Medulla oblongata (tissue), 1 donor: ENCODE results near the gene TIMP4.
A peak's percentile ranks its signal among the peaks of the same experiment; 100 is the strongest.

ENCODE experiments used
- DNase-seq: peaks from one replicate; pipeline ENCODE4 v3.0.0-alpha.2; 2015; ENCODE audit errors: extremely low spot score

The TIMP4 gene

GRCh38 chr3:12185172-12185710 is 26.5 kb upstream of the TIMP4 start:
- no peak for DNase-seq

- no peak for DNase-seq
These were observed 25.8 kb upstream of the TIMP4 start for GRCh38 chr3:12184541-12184940.

GRCh38 chr3:12182687-12183441 is 24.2 kb upstream of the TIMP4 start:
- DNase-seq = no peak

DNA sequence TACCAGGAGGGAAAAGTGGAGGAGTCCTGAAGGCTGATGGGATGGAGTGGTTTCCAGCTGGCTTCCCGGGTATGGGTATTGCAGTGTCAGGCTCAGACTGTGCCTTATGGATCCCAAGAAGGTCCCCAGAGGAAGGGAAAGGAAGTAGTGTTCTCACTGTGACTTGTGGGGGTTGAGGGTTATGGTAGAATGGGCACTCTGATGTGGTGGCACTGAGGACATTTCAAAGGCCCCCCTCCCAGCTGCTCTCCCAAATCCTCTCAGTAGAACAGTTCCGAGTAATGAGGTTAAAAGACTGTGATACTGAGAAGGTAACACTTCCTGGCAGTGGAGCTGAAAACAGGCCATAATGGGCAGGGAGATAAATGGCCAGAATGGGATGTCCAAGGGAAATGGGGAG is 23.1 kb upstream of the TIMP4 start:
- no peak for DNase-seq

GRCh38 chr3:12181301-12181700 is 22.6 kb upstream of the TIMP4 start:
- DNase-seq = no peak

- DNase-seq = no peak
These were observed 21.9 kb upstream of the TIMP4 start for GRCh38 chr3:12180631-12181030.

DNA sequence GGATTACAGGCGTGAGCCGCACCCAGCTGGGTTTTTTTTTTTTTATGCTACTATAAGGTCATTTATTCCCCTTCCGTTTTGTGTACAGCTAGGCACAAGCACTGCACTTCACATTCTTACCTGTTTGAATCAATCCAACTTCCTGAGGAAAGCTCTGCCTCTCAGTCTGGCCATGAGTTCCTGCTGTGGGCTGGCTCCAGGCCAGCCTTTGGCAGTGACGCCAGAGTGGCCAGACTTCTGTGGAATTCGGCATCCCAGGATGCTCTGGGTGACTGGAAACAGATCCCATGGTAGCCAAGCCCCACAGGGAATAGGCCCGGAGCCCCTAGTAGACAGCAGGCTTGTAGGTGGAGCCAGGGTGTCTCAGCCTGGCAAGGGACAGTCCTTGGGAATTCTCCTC is 21.5 kb upstream of the TIMP4 start:
- DNase-seq = no peak

DNA sequence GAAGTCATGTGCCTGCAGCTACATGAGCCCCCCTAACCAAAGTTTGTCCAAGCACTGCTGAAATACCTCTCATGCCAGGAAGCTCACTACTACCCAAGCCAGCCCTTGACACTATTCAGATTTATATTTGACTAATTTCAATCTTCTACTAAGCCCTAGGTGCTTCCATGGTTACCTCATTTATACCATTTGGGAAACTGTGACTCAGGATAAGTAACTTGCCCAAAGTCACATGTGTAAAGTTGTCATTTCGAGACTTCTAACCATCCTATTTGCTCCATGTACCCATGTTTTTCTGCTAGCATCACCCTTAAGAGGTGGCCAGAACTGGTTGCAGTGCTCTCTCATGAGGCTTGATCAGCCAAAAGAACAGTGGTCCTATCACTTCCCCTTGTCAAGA is 20.7 kb upstream of the TIMP4 start:
- no peak for DNase-seq

GRCh38 chr3:12178091-12178820 is 19.5 kb upstream of the TIMP4 start:
- no peak for DNase-seq

DNA sequence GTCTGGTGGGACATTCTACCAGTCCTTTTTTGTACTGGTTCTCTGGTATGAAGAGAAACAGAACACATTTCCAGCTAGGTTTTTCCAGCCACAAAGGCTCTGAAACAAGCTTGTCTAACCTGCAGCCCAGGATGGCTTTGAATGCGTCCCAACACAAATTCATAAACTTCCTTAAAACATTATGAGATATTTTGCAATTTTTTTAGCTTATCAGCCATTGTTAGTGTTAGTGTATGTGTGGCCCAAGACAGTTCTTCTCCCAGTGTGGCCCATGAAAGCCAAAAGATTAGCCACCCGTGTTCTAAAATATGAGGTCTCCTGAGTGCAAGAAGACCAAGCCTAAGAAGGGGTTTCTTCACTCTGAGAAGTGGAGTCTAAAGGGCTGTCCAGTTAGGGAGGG is 18.4 kb upstream of the TIMP4 start:
- DNase-seq = no peak

DNA sequence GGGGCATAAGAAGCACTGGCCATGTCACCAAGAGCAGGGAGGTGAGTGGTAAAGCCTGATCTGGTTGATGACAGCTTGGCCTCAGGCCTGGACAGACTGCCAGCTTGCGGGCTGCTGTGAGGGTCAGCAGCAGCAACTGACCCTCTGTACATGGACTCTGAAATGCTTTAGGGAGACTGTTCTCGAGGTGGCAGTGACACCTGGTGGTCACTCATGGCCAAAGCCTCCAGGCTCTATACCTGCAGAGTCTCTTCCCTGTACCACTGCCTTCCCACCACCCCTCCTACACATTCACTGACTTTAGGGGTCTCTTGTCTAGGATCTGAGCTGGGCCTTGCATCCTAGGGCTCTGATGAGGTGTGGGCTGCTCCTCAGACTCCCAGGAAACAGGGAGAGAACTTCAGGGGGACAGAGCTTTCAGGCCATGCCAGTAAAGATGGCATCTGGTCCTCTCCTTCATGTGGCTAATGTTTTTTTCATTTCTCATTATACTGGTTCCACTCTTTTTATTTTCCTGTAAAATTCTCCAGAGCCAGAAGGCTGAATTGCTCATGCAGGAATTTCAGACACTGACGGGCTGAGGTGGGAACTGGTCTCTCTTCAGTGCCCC is 17.2 kb upstream of the TIMP4 start:
- peak; percentile 78 for DNase-seq

DNA sequence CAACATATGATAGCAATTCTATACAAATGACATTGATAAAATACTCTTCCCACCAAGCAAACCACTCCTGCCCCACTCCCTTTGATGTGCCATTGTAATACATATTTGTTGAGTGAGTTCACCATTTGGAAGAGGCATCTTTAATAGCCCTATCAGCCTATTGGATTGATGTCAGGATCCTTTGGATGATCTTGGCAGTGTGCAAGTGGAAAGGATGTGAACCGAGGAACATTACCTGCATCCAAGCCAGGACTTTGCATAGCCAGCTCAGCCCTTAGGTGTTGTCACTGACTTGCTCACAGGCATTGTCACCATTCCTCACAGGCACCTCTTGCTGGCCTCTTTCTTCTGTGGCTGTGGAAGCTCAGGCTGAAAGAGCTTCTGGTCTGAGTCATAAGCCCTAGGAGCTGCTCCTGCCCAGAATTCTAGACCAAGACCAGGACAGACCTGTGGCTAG is 16.5 kb upstream of the TIMP4 start:
- DNase-seq = no peak

GRCh38 chr3:12170207-12170606 is 11.5 kb upstream of the TIMP4 start:
- DNase-seq = peak; percentile 52

- DNase-seq = no peak
These were observed 7.2 kb upstream of the TIMP4 start for GRCh38 chr3:12165909-12166308.

DNA sequence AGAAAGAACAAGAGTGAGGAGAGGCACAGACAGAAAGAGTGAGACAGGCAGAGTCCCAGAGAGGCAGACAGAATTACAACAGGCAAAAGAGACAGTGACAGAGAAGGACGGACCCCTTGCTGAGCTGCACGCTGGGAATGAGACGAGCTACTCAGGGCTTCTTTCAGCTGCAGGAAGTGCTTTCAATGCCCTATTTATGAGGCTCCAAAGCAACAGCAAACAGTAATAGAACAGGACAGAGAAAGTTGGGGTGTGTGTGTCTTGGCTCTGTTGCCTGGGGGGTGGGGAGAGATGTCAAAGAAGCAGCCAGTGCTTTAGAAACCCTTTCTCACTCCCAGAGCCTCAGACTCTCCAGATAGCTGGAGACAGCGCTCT is 502 bp upstream of the TIMP4 start:
- peak; percentile 44 for DNase-seq

DNA sequence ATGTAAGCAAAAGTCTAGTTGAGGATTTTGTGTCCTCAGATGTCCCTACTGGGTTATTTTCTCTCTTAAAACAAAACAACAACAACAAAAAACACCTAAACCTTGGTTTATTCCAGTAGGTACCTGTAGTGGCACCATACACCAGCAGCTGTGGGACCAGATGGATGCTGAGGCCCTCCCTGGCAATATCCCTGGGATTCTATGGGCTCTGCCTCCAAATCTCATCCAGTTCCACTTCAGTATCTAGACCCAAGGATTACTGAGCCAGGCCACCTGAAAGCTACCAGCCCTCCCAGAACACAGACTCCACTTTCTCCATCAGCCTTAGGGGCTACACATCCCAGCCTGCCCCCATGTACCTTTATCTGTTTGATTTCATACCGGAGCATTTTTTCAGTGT is 1.7 kb downstream of the TIMP4 start:
- no peak for DNase-seq

GRCh38 chr3:12155828-12156227 is 2.9 kb downstream of the TIMP4 start:
- no peak for DNase-seq

- DNase-seq = no peak
These were observed 3.4 kb downstream of the TIMP4 start for GRCh38 chr3:12155264-12155663.

GRCh38 chr3:12154151-12154550 is 4.6 kb downstream of the TIMP4 start:
- no peak for DNase-seq

DNA sequence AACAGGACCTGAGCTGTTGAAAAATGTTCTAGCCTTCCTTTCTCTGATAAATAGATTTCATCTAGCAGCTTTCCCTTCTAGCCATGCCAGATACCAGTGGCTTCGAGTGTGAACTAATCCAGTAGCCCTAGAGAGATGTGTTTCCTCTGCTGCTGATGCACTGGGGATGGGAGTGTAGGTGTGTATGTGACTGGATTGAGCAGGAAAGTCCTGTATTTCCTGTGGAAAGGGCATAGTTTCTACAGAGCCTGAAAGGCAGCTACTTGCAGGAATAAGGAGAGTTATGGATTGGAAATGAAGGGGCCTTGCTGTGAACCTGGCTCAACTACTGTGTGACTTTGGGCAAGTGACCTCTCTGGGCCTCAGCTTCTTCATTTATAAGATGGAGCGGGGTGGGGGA is 8.6 kb downstream of the TIMP4 start:
- DNase-seq = no peak

- no peak for DNase-seq
These were observed 9.7 kb downstream of the TIMP4 start for GRCh38 chr3:12149029-12149428.

- DNase-seq = no peak
These were observed 10.3 kb downstream of the TIMP4 start for GRCh38 chr3:12148183-12148940.
